ENCODE data around the gene AP1M1. TPM values are rescaled to one million over a fixed set of nuclear protein-coding genes. Genes with fewer than 3 reads are reported as not detected.
A peak's percentile ranks its signal among the peaks of the same experiment; 100 is the strongest.

Gene AP1M1
- total and polyA plus RNA-seq, 2 of the 4 experiments (the other 2 are of a cell fraction): 85.1 to 99.1 TPM

GRCh38 chr19:16207063-16207462 lies 9.4 kb downstream of the AP1M1 start:
- CTCF ChIA-PET: no interaction called here
- BruUV-seq (replicated peaks): no TSS peak
- no peak for DNase-seq
- no peaks in the 10 kb centered on the region for H3K9me3 ChIP-seq (ENCODE audit: control insufficient read depth, insufficient read depth, low read length)
- no peak overlapping the region for H4K8ac ChIP-seq (ENCODE audit: low read depth in 2 of 2, low read length in 2 of 2)
- 0 out of 2 replicates have a peak, but pooled peaks cover 2% of the 10 kb centered on the region for H3K4me1 ChIP-seq (ENCODE audit: control insufficient read depth, insufficient read depth, low read length)
- no peak overlapping the region for H3K4me2 ChIP-seq (ENCODE audit: low read depth, low read length)
- no peak overlapping the region for H2BK15ac ChIP-seq (ENCODE audit: low read depth, low read length)
- H3K79me1 ChIP-seq (ENCODE audit: low read depth in 1 of 2, low read length in 2 of 2): peaks cover 53 to 68% of the 10 kb centered on the region in 2 experiments
- ATAC-seq (ENCODE audit: low read depth): no peak
- no peak overlapping the region for H3K4me3 ChIP-seq (ENCODE audit: insufficient read depth, low read depth, low read length)
- peak overlapping the region; percentile 37 for H2AK9ac ChIP-seq (replicated peaks; ENCODE audit: low read depth, low read length, poor library complexity)
- TF ChIP-seq MAZ (IDR thresholded peaks at IDR 0.05; ENCODE audit: borderline replicate concordance, low read depth, low read length) (no peak), NFE2L2 (IDR thresholded peaks at IDR 0.05; ENCODE audit: low read depth, low read length) (no peak), MXI1 (IDR thresholded peaks at IDR 0.05; ENCODE audit: borderline replicate concordance, low read depth, low read length) (no peak), USF2 (IDR thresholded peaks at IDR 0.05; ENCODE audit: low read depth, low read length) (no peak), SMC3 (IDR thresholded peaks at IDR 0.05; ENCODE audit: low read depth, low read length) (no peak), CHD1 (IDR thresholded peaks at IDR 0.05; ENCODE audit: low read depth, low read length) (no peak), FOS (IDR thresholded peaks at IDR 0.05; ENCODE audit: low read depth, low read length) (no peak), CTCF (conservative IDR thresholded peaks at IDR 0.05; ENCODE audit: low read depth, low read length) (no peak), MAFK (IDR thresholded peaks at IDR 0.05; ENCODE audit: low read depth, low read length) (no peak), ELK1 (IDR thresholded peaks at IDR 0.05; ENCODE audit: borderline replicate concordance, low read depth, low read length) (no peak), POLR2A (IDR thresholded peaks at IDR 0.05; ENCODE audit: low read depth, low read length) (no peak), BHLHE40 (IDR thresholded peaks at IDR 0.05; ENCODE audit: low read depth, low read length) (no peak), CEBPB (IDR thresholded peaks at IDR 0.05; ENCODE audit: low read depth, low read length) (no peak), RAD21 (IDR thresholded peaks at IDR 0.05; ENCODE audit: low read length) (no peak), RFX5 (IDR thresholded peaks at IDR 0.05; ENCODE audit: low read depth, low read length) (no peak)
- no peak overlapping the region for H3K18ac ChIP-seq (ENCODE audit: low read depth, low read length)
- in situ Hi-C loops (cut with MboI; ENCODE audit: low sequenced_read_pairs) (no loop called here), dilution Hi-C loops (cut with HindIII; ENCODE audit: low sequenced_read_pairs, unreplicated experiment) (no loop called here), intact Hi-C loops (cut with micrococcal nuclease) (no loop called here)
- 0 out of 2 replicates have a peak, but pooled peaks cover 3% of the 10 kb centered on the region for H3K9me1 ChIP-seq (ENCODE audit: insufficient read depth, low read length)
- POLR2A ChIA-PET (ENCODE audit: unreplicated experiment): no interaction called here
- H3K56ac ChIP-seq (ENCODE audit: extremely low read depth, insufficient read depth, low read length): no peak overlapping the region
- H3K27ac ChIP-seq (ENCODE audit: insufficient read depth, low read length): no peak overlapping the region
- H2AK5ac ChIP-seq (ENCODE audit: low read depth, low read length): no peak overlapping the region
- H3K14ac ChIP-seq (replicated peaks; ENCODE audit: low read depth, low read length): no peak overlapping the region
- H2AFZ ChIP-seq (replicated peaks; ENCODE audit: low read length, poor library complexity): no peak overlapping the region
- H4K20me1 ChIP-seq (ENCODE audit: insufficient read depth, low read length): peaks cover 17% of the 10 kb centered on the region
- H4K5ac ChIP-seq (ENCODE audit: low read depth, low read length): no peak overlapping the region
- no peak overlapping the region for H2BK5ac ChIP-seq (ENCODE audit: low read depth, low read length, poor library complexity, severe bottlenecking)
- peaks cover 75% of the 10 kb centered on the region for H3K36me3 ChIP-seq (ENCODE audit: control insufficient read depth, insufficient read depth, low read length)
- H2BK120ac ChIP-seq (ENCODE audit: low read depth, low read length): no peak overlapping the region
- no CpG with 5 or more reads among the region's 10 CpGs for WGBS, 2 experiments (ENCODE audit: extremely low coverage in 2 of 2, insufficient read length in 1 of 2)
- no peak overlapping the region for H3K4ac ChIP-seq (ENCODE audit: low read depth, low read length)
- H4K91ac ChIP-seq (ENCODE audit: insufficient read depth, low read depth, low read length): no peak overlapping the region
- H2BK20ac ChIP-seq (ENCODE audit: low read depth, low read length): no peak overlapping the region
- H3K9ac ChIP-seq (ENCODE audit: low read depth, low read length): no peak overlapping the region
- H3K23ac ChIP-seq (ENCODE audit: low read depth, low read length): no peak overlapping the region
- no peaks in the 10 kb centered on the region for H3K27me3 ChIP-seq (ENCODE audit: control insufficient read depth, insufficient read depth, low read length)

All from IMR-90 (cell line).